ENCODE data around the gene AEBP2.

GRCh38 chr12:19423166-19423930, 15.9 kb upstream of the AEBP2 start:
- TF ChIP-seq, protein P1, sequence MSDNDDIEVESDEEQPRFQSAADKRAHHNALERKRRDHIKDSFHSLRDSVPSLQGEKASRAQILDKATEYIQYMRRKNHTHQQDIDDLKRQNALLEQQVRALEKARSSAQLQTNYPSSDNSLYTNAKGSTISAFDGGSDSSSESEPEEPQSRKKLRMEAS (IDR thresholded peaks at IDR 0.05) = no peak
- TF ChIP-seq REST (IDR thresholded peaks at IDR 0.05; ENCODE audit: low read depth) (no peak), EGR1 (IDR thresholded peaks at IDR 0.05) (no peak), EP300 (IDR thresholded peaks at IDR 0.05; ENCODE audit: borderline replicate concordance) (no peak), NFIC (IDR thresholded peaks at IDR 0.05) (no peak)
